GM18861 (cell line): ENCODE measurements around the gene KIAA0319L.
A peak's percentile ranks its signal among the peaks of the same experiment; 100 is the strongest.
"Not testable (repeated sequence)": the region's sequence is repeated elsewhere in the genome, so short reads cannot be mapped to it uniquely, and the experiment has no call there.

ENCODE experiments used
- ATAC-seq: cut with Tn5 transposase; IDR thresholded peaks from one replicate; pipeline ENCODE4 v1.9.1; 2021; ENCODE audit not compliant: unreplicated experiment

Gene KIAA0319L

DNA sequence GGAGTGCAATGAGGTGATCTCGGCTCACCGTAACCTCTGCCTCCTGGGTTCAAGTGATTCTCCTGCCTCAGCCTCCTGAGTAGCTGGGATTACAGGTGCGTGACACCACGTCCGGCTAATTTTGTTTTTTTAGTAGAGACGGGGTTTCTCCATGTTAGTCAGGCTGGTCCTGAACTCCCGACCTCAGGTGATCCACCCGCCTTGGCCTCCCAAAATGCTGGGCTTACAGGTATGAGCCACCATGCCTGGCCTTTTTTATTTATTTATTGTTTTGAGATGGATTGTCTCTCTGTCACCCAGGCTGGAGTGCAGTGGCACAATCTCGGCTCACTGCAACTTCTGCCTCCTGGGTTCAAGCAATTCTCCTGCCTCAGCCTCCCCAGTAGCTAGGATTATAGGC, 24.4 kb upstream of the KIAA0319L start:
- not testable (repeated sequence) for ATAC-seq

DNA sequence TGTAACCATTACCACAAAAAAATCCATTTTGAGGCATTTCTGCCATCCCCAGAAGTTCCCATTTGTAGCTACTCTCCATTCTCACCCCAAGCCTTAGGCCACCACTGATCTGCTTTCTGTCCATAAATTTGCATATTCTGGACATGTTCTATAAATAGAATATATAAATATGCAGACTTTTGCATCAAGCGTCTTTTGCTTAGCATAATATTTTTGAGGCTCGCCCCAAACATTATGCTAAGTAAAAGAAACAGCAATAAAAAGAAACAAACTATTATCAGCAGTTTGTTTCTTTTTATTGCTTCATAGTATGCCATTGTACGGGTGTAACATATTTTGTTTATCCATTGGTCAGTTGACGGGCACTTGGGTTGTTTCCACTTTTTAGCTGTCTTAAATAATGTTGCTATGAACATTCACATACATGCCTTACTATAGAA, 23.8 kb upstream of the KIAA0319L start:
- ATAC-seq, result no peak

DNA sequence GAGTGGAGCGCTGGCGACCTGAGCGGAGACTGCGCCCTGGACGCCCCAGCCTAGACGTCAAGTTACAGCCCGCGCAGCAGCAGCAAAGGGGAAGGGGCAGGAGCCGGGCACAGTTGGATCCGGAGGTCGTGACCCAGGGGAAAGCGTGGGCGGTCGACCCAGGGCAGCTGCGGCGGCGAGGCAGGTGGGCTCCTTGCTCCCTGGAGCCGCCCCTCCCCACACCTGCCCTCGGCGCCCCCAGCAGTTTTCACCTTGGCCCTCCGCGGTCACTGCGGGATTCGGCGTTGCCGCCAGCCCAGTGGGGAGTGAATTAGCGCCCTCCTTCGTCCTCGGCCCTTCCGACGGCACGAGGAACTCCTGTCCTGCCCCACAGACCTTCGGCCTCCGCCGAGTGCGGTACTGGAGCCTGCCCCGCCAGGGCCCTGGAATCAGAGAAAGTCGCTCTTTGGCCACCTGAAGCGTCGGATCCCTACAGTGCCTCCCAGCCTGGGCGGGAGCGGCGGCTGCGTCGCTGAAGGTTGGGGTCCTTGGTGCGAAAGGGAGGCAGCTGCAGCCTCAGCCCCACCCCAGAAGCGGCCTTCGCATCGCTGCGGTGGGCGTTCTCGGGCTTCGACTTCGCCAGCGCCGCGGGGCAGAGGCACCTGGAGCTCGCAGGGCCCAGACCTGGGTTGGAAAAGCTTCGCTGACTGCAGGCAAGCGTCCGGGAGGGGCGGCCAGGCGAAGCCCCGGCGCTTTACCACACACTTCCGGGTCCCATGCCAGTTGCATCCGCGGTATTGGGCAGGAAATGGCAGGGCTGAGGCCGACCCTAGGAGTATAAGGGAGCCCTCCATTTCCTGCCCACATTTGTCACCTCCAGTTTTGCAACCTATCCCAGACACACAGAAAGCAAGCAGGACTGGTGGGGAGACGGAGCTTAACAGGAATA, 20.1 kb upstream of the KIAA0319L start:
- peak; percentile 59 for ATAC-seq

DNA sequence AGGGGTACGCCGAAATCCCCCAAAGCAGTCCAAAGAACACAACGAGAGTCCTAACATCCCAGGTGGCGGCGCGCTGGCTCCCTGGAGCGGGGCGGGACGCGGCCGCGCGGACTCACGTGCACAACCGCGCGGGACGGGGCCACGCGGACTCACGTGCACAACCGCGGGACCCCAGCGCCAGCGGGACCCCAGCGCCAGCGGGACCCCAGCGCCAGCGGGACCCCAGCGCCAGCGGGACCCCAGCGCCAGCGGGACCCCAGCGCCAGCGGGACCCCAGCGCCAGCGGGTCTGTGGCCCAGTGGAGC, 19.5 kb upstream of the KIAA0319L start:
- not testable (repeated sequence) for ATAC-seq

DNA sequence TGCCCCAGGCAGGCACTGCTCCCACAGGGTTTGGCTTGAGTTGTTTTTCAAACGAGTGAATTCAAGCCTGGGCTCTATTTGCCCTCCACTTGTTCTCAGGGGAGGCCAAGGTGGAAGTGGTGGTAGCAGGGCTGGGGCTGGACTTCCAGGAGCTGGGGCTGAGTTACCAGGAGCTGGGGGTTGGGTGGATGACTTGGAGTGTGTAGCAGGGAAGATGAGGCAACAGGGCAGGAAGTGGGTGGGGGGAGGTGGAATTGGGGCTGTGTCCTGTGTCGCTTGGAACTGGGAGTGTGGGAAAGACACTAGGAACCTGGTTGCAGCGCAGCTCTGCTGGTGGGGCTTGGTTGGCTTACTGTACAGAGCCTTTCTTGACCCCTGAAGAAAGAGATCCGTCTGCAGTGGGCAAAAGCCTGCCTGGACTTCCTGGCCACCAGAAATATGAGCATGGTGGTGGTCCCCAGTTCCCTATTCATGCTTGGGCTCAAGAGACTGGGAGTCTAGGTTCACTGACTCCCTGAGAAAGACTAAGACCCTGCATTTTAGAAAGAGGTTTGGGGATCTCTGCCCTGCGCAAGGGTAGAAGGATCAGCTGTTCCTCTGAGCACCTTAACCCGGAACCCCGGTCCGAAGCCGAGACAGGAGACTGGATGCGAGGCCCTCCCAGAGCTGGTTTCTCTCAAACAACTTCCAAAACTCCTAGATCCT, 19.0 kb upstream of the KIAA0319L start:
- no peak for ATAC-seq

DNA sequence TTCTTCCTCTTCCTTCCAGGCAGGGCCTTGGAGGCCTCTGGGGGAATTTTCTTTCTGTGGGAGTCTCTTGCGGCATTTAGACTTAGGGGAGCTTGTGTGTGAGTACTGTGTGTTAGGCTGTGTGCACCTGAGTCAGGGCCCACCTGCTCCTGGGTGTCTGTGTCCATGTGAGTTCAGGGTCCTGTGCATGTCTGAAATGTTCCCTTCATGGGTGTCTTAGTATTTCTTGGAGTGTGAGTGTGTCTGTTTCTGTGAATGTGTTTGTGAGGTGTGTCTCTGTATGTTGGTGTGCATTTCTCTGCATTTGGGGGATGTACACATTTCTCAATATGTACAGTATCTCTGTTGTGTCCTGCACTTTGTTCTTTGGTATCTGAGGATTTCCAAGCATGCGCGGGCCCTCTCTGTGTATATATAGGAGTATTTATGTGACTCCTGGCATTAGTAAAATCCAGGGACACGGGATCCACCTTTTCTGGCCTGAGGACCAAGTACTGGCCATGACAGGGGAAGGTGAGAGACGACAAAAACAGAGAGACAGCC, 18.3 kb upstream of the KIAA0319L start:
- no peak for ATAC-seq

DNA sequence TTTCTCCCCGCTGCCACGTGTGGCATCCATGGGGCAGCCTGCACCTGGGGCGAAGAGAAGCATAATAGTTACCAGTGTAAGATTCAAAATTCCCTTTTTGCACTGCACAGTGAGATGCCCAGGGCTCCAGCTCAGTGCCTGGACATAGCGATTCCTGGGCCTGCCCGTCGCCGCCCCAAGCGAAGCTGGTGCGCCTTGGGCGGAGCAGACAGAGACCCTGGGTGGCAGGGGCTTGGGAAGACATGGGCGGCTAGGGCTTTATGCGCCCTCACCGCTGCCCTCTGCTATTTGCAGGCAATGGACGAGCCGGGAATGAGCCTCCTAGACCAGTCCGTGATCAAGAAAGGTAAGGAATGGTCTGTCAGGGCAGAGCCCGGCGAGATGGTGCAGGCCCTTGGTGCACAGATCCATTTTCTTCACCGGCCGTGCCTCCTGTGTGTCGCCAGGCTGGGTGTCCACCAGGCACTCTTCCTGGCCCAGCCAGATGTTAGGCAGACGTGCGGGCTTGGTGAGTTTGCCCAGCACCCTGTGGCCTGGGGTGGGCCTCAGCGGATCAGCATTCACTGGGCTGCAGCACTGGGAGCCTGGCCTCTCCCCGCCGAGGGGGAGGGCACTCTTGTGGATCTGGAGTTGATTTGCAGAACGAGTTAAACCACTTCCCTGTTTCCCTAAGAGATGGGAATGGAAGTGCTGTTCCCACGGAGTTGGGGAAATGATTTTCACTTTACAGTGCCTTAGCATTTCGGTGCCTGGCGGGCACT, 17.6 kb upstream of the KIAA0319L start:
- no peak for ATAC-seq

DNA sequence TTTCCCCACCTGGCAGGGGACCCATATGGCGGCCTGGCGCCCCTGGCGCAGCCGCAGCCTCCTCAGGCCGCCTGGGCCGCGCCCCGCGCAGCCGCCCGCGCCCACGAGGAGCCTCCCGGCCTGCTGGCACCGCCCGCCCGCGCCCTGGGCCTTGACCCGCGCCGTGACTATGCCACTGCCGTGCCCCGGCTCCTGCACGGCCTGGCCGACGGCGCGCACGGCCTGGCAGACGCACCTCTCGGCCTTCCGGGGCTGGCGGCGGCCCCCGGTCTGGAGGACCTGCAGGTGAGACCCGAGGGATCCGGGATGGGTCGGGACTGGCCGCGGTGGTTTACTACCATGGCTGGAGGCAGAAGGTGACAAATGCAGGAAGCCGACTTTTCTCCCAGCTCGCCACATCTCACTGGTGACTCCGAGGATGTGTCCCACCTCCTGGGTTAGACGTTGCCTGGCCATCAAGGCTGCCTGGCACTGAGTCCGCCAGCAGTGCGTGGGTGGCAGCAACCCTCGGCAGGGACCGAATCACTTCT, 17.0 kb upstream of the KIAA0319L start:
- no peak for ATAC-seq

DNA sequence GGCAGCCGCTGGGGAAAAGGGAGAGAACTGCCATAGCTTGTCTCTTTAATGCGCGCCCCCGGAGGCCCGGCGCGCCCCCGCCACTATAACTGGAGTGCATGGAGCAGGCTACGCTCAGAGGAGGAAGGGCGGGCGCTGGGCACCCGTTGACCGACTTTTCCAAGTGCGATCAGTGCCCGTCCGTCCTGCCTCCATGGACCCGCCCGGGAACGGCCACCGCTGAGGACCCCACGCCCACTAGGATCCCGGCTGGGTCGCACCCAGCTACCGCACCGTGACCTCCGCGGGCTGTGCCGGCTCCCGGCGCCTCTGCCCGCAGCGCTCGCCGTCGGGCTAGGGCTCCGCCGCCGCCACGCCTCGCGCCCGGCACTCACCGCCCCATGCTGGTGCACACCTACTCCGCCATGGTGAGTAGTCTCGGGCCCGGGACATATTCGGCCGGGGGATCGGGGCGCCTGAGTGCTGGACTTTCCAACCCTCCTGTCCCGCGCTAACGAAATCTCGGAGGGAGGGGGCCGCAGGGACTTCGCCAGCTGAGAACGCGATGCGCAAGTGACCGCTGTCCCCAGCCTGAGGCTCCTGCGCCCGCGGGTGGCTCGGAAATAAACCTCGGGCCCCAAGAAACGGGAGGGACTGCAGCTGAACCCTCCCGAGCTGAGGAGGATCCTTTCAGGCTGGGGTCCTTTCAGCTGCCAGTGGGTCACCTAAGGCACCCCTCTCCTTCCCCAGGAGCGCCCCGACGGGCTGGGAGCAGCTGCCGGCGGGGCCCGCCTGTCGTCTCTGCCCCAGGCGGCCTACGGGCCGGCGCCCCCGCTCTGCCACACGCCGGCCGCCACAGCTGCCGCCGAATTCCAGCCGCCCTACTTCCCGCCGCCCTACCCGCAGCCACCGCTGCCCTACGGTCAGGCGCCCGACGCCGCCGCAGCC, 16.3 kb upstream of the KIAA0319L start, which contains the start of gene TFAP2E:
Gene TFAP2E (plus strand): TSS at position 117 of the 927 bp plus-strand sequence. CDS start 264 bp downstream, at position 381.
- no peak for ATAC-seq

DNA sequence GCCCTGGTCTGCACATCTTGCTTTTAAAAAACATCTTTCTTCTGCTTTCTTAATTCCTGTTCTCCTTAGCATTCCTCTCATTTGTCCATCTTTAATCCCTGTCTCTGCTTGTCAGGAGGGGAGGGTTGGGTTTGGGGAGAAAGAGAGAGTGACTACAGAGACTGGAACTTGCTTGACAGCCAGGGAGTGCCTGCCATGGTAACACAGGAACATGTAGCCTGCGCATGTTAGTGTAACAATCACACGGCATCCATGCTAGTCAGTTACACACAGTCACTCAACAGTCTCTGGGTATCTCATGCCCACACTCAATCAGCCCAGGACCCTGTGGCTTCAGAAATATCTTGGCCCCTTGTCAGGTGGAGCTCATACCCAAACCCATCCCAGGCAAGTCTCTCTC, 15.1 kb upstream of the KIAA0319L start:
- ATAC-seq, result no peak

DNA sequence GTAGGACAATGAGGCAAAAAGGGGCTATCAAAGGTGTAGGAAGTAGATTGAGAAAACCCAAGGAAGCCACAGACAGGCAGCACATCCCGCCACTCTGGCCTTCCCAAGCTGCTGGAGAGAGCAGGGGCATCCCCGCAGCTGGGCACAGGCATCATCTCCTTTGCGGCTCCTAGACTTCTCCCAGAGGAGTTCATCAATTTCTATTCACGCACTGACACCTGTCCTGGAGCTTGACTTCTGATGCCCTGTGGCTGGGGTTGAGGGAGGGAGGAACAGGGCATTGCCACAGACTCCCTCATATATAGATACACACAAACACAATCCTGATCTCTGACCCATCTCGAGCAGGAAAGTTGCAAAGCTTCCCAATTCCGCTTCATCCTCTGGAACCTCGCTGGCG, 14.1 kb upstream of the KIAA0319L start:
- ATAC-seq, result no peak

DNA sequence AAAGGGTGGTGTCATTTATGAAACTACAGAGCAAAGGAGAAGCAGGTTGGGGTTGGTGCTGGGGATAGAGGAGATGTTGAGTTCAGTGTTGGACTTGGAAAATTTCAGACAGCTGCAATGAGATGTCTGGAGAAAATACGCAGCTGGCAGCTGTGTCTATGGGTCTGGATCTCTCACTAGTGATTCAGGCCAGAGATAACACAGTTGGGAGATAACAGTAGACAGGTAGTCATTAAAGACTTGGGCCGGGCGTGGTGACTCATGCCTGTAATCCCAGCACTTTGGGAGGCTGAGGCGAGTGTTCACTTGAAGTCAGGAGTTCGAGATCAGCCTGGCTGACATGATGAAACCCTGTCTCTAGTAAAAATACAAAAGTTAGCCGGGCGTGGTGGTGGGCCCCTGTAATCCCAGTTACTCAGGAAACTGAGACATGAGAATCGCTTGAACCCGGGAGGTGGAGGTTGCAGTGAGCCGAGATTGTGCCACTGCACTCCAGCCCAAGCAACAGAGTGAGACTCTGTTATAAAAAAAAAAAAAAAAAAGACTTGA, 13.5 kb upstream of the KIAA0319L start:
- ATAC-seq, result no peak

DNA sequence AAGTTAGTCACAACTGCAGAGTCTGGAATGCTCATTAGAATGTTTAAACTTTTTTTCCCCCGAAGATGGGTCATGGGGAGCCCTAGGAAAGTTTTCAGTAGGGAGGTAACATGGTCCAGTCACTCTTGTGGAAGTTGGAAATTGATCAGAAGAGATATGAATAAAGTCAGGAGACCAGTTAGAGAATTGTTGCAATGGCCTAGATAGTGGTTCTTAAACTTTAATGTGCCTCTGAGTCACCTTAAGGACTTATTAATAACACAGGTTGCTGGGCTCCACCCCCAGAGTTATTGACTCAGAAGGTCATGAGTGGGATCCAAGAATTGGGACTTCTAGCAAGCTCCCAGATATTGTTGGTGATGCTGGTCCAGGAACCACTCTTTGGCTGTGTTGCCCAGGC, 12.7 kb upstream of the KIAA0319L start:
- no peak for ATAC-seq

DNA sequence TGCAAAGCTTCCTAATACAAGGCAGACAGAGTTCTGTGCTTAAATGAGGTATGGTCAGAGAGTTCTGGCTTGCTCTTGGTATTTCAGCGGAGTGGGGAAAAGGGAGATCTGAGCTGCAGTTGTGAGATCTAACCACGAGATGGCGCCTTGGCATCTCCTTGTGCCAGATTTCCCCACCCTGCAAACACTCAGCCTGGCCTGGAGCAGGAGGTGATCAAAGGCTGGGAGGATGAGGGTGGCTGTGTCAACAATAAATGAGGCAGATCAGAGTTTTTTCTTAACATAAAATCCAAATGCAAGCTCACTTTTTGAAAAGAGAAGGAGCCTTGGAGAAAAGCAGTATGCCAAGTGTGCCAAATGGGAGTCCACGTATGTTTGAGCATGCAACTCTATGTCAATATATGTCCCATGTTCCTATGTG, 11.8 kb upstream of the KIAA0319L start:
- no peak for ATAC-seq

DNA sequence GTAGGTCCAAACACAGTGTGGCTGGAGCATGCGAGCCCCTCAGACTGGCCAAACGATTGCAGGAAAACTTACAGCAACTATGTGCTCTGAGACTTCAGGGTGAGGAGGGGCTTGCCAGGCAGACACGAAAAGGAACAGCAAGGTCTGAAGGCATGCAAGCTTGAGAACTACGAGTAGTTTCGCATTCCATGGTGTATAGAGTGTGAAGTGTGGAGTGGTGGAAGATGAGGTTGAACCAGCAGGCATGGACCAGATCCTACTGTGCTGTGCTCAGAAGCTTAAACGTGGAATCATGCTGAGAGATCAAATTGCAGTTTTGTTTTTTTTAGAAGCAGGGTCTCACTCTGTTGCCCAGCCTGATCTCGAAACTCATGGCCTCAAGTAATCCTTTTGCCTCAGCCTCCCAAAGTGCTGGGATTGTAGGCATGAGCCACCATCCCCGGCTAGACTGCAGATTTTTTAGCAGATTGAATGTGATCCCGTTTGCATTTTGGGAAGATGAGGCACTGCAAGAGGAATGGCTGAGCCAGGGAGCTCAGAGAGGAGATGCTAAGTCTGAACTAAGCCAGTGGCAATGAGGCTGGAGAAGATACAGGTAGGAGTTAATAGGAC, 10.8 kb upstream of the KIAA0319L start:
- ATAC-seq, result no peak

DNA sequence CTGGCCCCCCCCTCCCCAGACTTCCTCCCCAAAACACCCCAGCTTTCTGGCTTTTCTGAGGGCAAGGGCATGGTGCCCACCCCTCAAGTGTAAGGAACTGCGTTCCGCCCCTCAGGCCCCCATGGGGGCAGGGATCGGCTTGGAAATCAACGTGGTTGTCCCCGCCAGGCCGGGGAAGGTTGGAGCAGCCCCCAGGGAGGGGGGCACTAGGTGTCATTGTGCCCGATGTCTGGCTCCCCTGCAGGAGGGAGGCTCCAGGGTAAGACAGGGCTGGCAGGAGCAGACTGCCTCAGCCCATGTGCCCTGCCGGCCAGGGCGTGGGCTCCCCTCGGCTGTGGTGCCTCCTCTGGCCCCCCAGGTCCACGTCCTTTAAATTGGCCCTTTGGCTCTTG, 8.5 kb upstream of the KIAA0319L start:
- no peak for ATAC-seq

DNA sequence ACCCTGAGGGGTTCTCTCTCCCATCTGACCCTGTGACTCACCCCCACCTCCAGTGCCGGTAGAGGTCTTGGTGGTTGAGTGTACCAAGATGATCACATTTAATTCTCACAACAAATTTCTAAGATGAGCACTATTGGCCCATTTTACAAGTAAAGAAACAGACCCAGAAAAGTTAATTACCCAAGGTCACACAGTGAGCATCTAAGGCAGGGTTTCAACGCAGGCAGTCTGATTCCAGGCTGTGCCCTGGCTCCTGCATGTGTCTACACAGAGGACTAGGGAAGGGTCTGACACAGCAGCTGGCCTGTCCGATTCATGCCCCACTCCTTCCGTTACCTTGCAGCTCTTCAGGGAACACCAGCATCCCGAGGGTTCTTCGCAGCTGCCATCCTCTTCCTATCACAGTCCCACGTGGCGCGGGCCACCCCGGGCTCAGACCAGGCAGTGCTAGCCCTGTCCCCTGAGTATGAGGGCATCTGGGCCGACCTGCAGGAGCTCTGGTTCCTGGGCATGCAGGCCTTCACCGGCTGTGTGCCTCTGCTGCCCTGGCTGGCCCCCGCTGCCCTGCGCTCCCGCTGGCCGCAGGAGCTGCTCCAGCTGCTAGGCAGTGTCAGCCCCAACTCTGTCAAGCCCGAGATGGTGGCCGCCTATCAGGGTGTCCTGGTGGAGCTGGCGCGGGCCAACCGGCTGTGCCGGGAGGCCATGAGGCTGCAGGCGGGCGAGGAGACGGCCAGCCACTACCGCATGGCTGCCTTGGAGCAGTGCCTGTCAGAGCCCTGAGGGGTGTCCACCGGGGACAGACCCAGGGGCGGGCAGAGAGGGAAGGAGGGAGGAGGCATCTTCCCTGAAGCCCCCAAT, 7.9 kb upstream of the KIAA0319L start:
- no peak for ATAC-seq
